Lower leg skin (tissue), 3 donors: ENCODE data around the gene SLC6A13.

ENCODE experiments used
- POLR2A ChIP-seq, 2 donors: fragments of 450-650 bp; IDR thresholded peaks; one replicate each; pipeline ENCODE4 v1.6.1; 2016 to 2017; ENCODE audit warnings: antibody characterized with exemption in 2 of 2, mild to moderate bottlenecking in 1 of 2, moderate library complexity in 1 of 2
- TF ChIP-seq, protein P1 (sequence below), 3 donors: fragments of 450-650 bp; IDR thresholded peaks; one replicate each; pipeline ENCODE4 v1.5.1; 2016; ENCODE audit warnings: antibody characterized with exemption in 3 of 3, mild to moderate bottlenecking in 3 of 3, moderate library complexity in 2 of 3

DNA sequence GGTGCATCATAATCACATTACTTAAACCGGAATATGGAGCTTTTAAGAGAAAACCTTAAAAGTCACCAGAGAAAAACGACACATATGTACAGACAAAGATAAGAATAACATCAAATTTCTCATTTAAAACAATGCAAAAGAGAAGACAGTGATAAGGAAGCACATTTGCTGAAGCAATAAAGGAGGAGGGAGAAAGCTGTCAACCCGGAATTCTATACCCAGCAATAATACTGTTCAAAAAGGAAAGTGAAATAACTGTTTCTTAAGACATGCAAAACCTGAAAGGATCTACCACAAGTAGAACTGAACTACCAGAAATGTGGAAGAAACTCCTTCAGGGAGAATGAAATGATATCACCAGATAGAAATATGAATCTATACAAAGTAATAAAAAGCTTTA is 15.4 kb downstream of the SLC6A13 start:
- TF ChIP-seq, protein P1, sequence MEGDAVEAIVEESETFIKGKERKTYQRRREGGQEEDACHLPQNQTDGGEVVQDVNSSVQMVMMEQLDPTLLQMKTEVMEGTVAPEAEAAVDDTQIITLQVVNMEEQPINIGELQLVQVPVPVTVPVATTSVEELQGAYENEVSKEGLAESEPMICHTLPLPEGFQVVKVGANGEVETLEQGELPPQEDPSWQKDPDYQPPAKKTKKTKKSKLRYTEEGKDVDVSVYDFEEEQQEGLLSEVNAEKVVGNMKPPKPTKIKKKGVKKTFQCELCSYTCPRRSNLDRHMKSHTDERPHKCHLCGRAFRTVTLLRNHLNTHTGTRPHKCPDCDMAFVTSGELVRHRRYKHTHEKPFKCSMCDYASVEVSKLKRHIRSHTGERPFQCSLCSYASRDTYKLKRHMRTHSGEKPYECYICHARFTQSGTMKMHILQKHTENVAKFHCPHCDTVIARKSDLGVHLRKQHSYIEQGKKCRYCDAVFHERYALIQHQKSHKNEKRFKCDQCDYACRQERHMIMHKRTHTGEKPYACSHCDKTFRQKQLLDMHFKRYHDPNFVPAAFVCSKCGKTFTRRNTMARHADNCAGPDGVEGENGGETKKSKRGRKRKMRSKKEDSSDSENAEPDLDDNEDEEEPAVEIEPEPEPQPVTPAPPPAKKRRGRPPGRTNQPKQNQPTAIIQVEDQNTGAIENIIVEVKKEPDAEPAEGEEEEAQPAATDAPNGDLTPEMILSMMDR (IDR thresholded peaks at IDR 0.05) = no peak
- no peak for TF ChIP-seq POLR2A (IDR thresholded peaks at IDR 0.05)
